ENCODE results near the gene TNC. TPM values are rescaled to one million over a fixed set of nuclear protein-coding genes. Genes with fewer than 3 reads are reported as not detected.

The TNC gene
- total RNA-seq, 2 donors from 2014 or later, result 67.5 to 172 TPM

DNA sequence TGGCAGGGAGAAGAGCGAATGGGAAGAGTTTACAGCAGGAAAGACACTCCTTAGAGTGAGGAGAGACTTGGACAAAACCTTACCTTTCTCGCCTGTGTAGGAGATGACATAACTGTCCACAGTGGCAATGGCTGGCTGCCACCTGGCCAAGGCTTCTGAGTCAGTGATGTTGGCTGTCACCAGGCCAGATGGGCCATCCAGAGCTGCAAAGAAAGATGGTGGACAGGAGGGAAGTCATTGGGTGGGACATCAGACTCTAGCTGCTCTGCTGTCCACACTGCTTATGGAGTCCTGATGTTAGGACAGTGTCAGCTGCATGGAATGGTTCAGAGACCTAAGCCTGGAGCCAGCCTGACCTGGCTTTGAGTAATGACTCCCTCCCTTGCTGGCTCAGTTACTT, 79.8 kb downstream of the TNC start:
- H3K36me3 ChIP-seq (ENCODE audit: control insufficient read depth, insufficient read depth, low read length), result peaks cover 63% of the 10 kb centered on the region
- H3K4me1 ChIP-seq (ENCODE audit: control insufficient read depth, insufficient read depth, low read length), result no peaks in the 10 kb centered on the region
- no peak overlapping the region for H3K27ac ChIP-seq (ENCODE audit: low read depth, low read length)
- no peak overlapping the region for H3K27ac Mint-ChIP-seq
- 94 to 100% methylated on average over 1 to 2 of the region's 2 CpGs for WGBS, 2 experiments (ENCODE audit: insufficient coverage in 1 of 2, insufficient read length in 1 of 2)
- H3K36me3 Mint-ChIP-seq (ENCODE audit: low read depth), result peaks cover 77% of the 10 kb centered on the region
- H3K4me1 Mint-ChIP-seq, result no peaks in the 10 kb centered on the region
- H3K9ac ChIP-seq (ENCODE audit: extremely low read depth, low read length, poor library complexity, severe bottlenecking), result no peak overlapping the region
- TF ChIP-seq CTCF (conservative IDR thresholded peaks at IDR 0.05), result no peak
- no peaks in the 10 kb centered on the region for H3K27me3 ChIP-seq (ENCODE audit: control insufficient read depth, insufficient read depth, low read length, poor library complexity, severe bottlenecking)
- H3K27me3 Mint-ChIP-seq (ENCODE audit: insufficient read depth), result no peaks in the 10 kb centered on the region
- H3K9me3 ChIP-seq (ENCODE audit: control insufficient read depth, low read length), result no peaks in the 10 kb centered on the region
- H3K4me3 Mint-ChIP-seq, result no peak overlapping the region
- DNase-seq, result no peak
- no peaks in the 10 kb centered on the region for H3K9me3 Mint-ChIP-seq
- no peak overlapping the region for H3K4me3 ChIP-seq (ENCODE audit: low read length)

DNA sequence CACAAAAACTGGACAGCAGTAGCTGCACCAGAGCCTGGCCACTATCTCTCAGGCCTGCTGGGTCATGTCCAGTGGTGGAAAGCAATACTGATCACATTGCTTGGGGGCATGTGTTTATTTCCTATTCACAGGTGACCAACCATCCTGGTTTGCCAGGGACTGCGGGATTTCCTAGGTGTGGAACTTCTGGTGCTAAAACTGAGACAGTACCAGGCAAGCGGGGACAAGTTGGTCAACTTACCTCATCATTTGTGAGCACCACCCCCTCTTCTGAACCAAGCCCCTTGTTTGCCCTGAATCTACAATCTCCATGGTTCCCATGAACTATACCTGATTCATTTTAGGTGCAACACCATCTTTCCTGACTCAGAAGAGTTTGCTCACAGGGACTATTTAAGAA, 81.3 kb downstream of the TNC start:
- no peaks in the 10 kb centered on the region for H3K4me1 ChIP-seq (ENCODE audit: control insufficient read depth, insufficient read depth, low read length)
- no peak for DNase-seq
- H3K36me3 ChIP-seq (ENCODE audit: control insufficient read depth, insufficient read depth, low read length), result peaks cover 60% of the 10 kb centered on the region
- H3K4me1 Mint-ChIP-seq, result no peaks in the 10 kb centered on the region
- H3K27me3 Mint-ChIP-seq (ENCODE audit: insufficient read depth), result no peaks in the 10 kb centered on the region
- no peaks in the 10 kb centered on the region for H3K9me3 ChIP-seq (ENCODE audit: control insufficient read depth, low read length)
- no peak overlapping the region for H3K9ac ChIP-seq (ENCODE audit: extremely low read depth, low read length, poor library complexity, severe bottlenecking)
- no peak overlapping the region for H3K4me3 Mint-ChIP-seq
- no peaks in the 10 kb centered on the region for H3K9me3 Mint-ChIP-seq
- H3K27me3 ChIP-seq (ENCODE audit: control insufficient read depth, insufficient read depth, low read length, poor library complexity, severe bottlenecking), result no peaks in the 10 kb centered on the region
- H3K27ac ChIP-seq (ENCODE audit: low read depth, low read length), result no peak overlapping the region
- no peak overlapping the region for H3K27ac Mint-ChIP-seq
- TF ChIP-seq CTCF (conservative IDR thresholded peaks at IDR 0.05), result no peak
- 93 to 98% methylated on average over 2 of the region's 2 CpGs for WGBS, 2 experiments (ENCODE audit: insufficient coverage in 1 of 2, insufficient read length in 1 of 2)
- H3K4me3 ChIP-seq (ENCODE audit: low read length), result no peak overlapping the region
- H3K36me3 Mint-ChIP-seq (ENCODE audit: low read depth), result peaks cover 73% of the 10 kb centered on the region

GRCh38 chr9:115035841-115036612, 81.9 kb downstream of the TNC start:
- no peak for DNase-seq
- H3K27ac ChIP-seq (ENCODE audit: low read depth, low read length), result no peak overlapping the region
- no peaks in the 10 kb centered on the region for H3K27me3 ChIP-seq (ENCODE audit: control insufficient read depth, insufficient read depth, low read length, poor library complexity, severe bottlenecking)
- Mint-ChIP-seq H3K4me1 (peaks cover 3% of the 10 kb centered on the region), H3K9me3 (no peaks in the 10 kb centered on the region), H3K36me3 (ENCODE audit: low read depth) (peaks cover 73% of the 10 kb centered on the region), H3K27ac (no peak overlapping the region), H3K27me3 (ENCODE audit: insufficient read depth) (no peaks in the 10 kb centered on the region), H3K4me3 (no peak overlapping the region)
- no peaks in the 10 kb centered on the region for H3K9me3 ChIP-seq (ENCODE audit: control insufficient read depth, low read length)
- no peak overlapping the region for H3K9ac ChIP-seq (ENCODE audit: extremely low read depth, low read length, poor library complexity, severe bottlenecking)
- peaks cover 65% of the 10 kb centered on the region for H3K36me3 ChIP-seq (ENCODE audit: control insufficient read depth, insufficient read depth, low read length)
- WGBS, 2 experiments (ENCODE audit: insufficient coverage in 1 of 2, insufficient read length in 1 of 2), result 94 to 98% methylated on average over 12 to 17 of the region's 17 CpGs
- no peaks in the 10 kb centered on the region for H3K4me1 ChIP-seq (ENCODE audit: control insufficient read depth, insufficient read depth, low read length)
- no peak for TF ChIP-seq CTCF (conservative IDR thresholded peaks at IDR 0.05)
- no peak overlapping the region for H3K4me3 ChIP-seq (ENCODE audit: low read length)
